ENCODE data around the gene SH3BGR.
"Not testable (repeated sequence)": the region's sequence is repeated elsewhere in the genome, so short reads cannot be mapped to it uniquely, and the experiment has no call there.

Gene SH3BGR

DNA sequence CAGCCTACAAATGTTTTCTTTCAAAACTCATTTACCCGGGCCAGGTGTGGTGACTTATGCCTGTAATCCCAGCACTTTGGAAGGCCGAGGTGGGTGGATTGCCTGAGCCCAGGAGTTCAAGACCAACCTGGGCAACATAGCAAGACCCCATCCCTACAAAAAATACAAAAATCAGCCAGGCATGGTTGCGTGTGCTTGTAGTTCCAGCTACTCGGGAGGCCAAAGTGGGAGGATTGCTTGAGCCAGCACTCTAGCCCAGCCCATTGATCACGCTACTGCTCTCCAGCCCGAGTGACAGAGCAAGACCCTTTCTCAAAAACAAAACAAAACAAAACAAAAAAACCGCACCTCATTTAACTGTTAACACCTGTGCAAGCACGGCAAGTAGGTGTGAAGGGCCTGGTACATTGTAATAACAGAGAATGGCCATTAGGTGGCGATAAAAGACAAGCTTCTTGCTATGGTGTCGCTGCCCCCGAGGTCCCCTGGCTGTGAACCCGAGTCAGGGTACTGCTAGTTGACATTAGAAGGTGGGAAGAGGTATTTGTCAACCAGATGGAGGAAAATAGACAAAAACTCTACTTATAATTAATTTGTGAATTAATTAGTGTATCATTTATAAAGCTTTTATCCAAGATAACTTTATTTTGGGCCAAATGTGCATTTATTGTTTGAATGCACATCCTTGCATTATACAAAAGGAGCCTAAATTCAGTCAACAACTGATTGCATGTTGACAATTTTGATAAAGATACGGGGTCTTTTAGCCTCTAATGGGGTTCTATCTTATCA lies 66.5 kb downstream of the SH3BGR start:
- peak; percentile 58 to 66 for DNase-seq

GRCh38 chr21:39518847-39519210 lies 67.1 kb downstream of the SH3BGR start:
- no peak for DNase-seq

DNA sequence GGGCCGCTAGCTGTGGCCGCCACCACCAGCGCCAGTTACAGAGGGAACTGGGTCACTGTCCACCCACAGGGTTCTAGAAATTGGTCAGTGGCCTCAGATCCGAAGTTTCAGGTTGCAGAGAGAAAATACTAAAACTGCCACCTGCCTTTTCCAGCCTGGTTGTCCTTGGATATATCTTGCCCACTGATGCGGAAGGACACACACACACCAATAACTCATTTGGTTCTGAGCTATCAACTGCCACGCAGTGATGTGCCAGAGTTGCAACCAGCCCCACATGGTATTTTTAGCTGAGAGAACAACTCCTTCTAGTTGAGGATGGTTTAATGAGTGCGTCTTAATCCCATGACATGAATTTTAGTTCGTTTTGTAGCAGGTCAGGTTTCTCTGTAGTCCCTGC lies 68.1 kb downstream of the SH3BGR start:
- DNase-seq: no peak

DNA sequence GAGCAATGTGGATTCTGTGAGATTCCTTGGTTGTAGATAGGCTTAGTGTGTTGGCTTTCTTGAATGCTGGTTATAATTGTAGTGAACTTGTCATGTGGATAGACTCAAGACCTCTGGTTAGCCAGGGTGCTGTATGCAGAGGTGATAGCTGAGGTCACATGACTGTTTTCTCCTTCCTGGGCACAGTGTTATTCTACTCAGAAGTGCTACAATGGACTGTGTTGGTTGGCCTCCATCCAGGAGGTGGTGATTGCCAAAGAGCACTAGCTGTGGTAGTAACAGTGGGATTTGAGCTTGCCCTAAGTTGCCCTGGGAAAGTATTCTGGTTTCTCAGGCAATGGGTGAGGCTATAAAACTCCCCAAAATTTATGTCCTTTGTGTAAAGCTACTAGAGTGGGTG lies 71.6 kb downstream of the SH3BGR start:
- DNase-seq: no peak

DNA sequence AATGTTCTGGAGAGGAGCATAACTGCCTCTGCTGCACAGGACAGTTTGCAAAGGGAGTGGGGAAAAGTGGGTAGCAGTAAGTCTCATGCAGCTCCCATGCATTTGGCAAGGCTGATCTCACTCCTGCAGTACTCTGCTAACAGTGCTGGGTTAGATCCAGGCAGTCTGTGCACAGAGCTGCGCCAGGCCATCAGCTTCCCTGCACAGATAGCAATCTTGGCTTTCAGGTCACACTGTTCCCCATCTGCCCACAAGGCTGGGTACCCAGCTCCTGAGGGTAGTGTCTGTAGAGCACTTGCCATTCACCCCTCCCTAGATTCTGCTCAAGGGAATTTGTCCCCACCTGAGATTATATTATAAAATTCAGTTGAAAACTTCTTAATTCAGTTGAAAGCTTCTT lies 72.1 kb downstream of the SH3BGR start:
- DNase-seq: no peak

DNA sequence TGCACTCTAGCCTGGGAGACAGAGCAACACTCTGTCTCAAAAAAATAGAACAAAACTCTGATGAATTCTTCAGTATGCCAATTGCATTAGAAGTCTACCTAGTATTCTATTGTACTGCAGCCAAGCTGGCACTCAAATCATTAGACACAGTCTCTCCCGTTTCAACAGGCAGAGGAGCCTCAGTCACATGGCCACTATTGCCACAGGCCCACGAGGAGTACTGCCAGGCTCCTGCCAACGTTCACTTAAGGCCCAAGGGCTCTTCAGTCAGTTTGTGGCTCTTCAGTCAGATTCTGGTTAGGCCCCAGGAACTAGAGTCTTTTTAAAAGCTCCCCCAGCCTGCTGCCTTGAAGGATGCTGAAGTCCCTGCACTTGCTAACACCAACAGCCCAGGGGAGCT lies 73.4 kb downstream of the SH3BGR start:
- DNase-seq: no peak

- no peak for DNase-seq
Measured at GRCh38 chr21:39525601-39526000, 73.8 kb downstream of the SH3BGR start.

DNA sequence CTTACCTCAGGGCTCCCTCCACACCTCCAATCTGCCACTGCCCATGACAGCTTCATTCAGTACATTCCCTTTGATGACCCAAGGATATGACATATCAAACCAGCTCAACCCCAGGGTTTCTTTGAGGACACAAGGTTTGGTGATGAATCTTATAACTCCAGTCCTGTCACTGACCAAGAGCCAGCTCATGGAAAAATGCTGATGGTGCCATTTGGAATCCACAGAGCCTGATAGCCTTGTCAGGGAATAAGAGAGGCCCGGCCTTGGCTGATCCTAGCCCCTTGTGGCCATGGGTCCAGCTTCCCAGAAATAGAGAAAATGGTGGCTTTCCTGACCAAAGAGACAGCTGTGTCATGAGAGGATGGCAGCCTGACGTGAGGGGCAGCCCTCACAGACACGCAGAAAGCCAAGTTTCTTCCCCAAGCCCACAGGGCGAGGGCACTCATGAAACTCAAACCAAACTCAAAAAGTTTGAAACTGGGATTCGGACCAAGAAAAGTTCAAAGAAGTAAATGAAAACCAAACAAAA lies 75.4 kb downstream of the SH3BGR start:
- DNase-seq: no peak

GRCh38 chr21:39527664-39528381 lies 76.1 kb downstream of the SH3BGR start:
- DNase-seq: no peak

- DNase-seq: no peak
Measured at GRCh38 chr21:39529026-39529425, 77.3 kb downstream of the SH3BGR start.

DNA sequence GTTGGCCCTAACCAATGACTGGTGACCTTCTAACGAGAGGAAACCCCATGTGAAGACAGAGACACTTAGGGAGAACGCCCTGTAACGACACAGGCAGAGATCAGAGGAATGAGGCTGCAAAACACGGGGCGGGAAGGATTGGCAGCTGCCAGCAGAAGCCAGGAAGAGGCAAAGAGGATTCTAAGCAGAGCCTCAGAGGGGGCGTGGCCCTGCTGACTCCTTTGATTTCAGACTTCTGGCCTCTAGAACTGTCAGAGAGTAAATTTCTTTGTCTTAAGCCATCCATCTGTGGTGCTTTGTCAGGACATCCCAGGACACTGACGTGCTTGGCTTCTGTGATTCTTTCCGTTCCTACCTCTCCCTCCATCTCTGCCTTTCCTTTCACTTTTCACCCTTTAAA lies 79.3 kb downstream of the SH3BGR start:
- no peak for DNase-seq

DNA sequence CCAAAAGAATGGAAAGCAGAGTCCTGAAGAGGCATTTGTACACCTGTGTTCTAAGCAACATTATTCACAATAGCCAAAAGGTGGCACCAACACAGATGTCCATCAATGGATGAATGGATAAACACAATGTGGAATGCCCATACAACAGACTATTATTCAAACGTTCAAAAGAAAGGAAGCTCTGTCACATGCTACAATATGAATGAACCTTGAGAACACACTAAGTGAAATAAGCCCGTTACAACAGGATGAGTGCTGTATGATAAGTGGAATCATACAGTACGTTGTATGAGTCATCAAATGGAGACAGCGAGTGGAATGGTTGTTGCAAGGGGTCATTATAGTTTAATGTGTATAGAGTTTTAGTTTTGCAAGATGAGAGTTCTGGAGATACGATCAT lies 80.1 kb downstream of the SH3BGR start:
- DNase-seq: no peak

- DNase-seq: no peak
Measured at GRCh38 chr21:39533545-39534380, 82.0 kb downstream of the SH3BGR start.

GRCh38 chr21:39535646-39536437 lies 84.1 kb downstream of the SH3BGR start:
- DNase-seq: no peak

GRCh38 chr21:39536835-39537234 lies 85.1 kb downstream of the SH3BGR start:
- no peak for DNase-seq

DNA sequence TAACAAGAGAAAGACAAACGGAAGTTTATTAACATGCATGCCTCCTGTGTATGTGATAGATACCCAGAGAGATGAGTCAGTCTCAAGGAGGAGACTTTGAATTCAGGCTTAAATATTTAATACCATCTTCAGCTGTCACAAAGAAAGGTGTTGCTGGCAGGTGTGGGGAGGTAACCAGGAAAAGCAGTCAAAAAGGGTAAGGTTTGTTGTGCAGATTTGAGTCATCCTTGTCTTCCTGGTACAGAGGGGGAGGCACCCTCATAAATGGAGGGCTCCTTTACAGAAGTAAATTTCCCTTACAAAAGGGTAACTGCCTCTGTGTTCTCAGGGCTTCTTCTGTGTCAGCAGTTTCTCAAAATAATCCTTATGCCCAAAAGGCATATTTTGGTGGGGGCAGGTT lies 85.8 kb downstream of the SH3BGR start:
- DNase-seq: no peak

DNA sequence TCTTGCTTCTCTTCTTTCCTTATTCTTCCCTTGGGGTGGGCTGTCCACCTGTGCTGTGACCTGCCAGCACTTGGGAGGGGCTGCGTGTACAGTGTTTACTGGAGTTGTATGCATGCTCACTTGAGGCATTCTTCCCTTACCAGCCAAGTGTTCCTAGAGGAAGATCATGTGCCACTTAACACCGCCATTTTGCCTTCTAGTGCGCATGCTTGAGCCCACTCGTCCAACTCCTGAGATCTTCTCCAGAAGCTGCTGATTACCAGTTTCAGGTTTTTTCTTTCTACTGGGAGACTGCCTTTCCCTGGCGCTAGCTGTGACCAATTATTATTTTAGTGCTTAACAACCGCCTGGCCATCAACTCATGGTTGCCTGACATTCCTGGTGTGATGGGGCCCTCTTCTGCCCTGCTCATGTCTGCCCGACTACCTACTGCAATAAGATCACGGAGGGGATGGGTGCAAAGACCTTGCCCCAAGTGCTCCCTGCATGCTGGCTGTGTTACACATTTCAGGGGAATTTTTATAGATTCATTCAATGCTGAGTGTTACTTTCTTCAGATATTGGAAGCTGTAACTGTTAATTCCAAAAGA lies 86.8 kb downstream of the SH3BGR start:
- no peak for DNase-seq

- not testable (repeated sequence) for DNase-seq
Measured at GRCh38 chr21:39540367-39540766, 88.6 kb downstream of the SH3BGR start.

DNA sequence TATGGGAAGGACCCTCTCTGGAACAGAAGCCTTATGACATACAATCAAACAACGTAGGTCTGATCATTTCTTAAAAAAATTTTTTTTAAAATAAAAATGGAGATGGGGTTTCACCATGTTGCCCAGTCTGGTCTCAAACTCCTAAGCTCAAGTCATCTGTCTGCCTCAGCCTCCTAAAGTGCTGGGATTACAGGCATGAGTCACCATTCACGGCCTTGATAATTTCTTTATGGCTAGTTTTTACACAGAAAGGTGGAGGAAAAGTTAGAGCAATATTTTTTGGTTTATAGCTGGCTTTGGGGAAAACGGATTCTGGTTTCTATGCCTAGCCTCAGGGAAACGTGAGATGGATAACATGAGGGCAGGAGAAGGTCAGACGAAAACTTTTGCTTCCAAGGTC lies 91.0 kb downstream of the SH3BGR start:
- DNase-seq: no peak

DNA sequence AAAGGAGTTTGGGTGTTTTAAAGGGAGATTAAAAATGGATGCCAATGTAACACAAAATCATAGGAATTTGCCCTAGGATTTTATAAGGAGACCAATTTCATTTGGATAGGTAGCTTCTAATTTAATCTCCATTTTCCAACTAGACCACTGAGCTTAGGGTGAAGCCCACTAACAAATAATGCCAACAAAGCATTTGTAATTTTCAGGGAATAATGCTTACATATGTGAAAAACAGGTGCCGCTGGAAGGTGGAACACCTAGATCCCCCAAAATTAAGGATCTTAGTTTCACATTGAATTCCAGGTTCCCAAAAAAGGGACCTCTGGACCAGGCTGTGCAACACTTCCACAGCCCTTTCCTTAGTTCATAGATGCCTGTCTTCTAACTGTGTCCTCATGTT lies 94.8 kb downstream of the SH3BGR start:
- DNase-seq: no peak

DNA sequence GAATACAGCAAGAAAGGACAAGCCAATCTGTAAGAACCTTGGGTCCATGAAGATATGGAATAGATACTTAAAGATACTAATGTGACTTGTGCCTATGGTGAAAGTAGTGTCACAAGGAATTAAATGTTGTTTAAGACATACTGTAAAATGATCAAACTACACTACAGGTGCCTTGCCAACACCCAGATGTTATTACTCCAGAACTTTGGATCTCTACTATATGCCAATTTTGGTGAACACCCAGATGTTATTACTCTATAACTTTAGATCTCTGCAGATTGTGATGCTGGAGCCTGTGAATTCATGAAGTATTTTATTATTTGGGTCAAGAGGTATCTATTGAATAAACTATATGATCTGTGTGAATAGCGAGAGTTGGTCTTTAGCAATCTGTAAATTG lies 101.1 kb downstream of the SH3BGR start:
- no peak for DNase-seq

- no peak for DNase-seq
Measured at GRCh38 chr21:39553331-39553730, 101.6 kb downstream of the SH3BGR start.
